ENCODE measurements around the gene RNASE11. TPM values are rescaled to one million over a fixed set of nuclear protein-coding genes. Genes with fewer than 3 reads are reported as not detected.

Gene RNASE11
- total RNA-seq (10 to 100 TPM; 31.7 to 52.0 TPM), polyA plus RNA-seq (ENCODE audit: insufficient read depth, low read depth, low replicate concordance) (81.0 TPM)
- long read RNA-seq, donor 1: 0 reads
- long read RNA-seq, donor 2: 0 reads

DNA sequence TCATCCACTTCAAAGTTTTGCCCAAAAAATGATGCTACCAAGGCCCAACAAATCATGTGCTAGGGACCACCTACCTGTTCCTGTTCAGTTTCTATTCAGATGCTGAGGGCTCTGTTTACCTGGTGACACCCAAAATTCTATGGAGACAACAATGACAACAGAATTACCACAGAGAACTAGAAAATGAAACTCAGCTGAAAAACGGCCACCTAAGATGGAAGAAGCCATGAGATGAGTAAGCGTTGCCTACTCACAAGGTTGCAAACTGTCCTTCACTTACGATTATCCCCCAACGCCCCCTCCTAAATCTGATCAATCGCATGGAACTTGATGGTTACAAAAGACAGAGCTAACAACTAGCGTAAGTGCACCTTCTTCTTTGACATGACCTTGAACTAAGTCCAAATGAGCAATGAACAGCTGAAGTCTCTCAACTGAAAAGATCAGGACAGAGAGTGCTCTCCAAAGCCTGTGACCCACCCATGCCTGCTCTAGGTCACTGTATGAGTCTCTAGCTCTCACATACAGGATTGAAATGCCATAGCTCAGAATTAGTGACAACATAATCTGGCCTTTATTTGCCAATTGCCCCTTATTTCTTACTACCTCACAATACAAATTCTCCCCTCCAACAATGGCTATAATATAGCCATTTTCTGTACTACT lies at the start of gene RNASE11:
TSS of gene RNASE11 (minus strand) at position 513 of the 666 bp plus-strand sequence.
- H3K4me3 ChIP-seq: no peak within 1 kb of the TSS
- no peaks in the 10 kb centered on the region for H3K9me3 ChIP-seq
- WGBS, 2 donors: 48 to 60% methylated on average over 6 of the region's 6 CpGs
- intact Hi-C loops (cut with DNase I; ENCODE audit: low total_unique reads): no loop called here
- H3K4me1 ChIP-seq: no peaks in the 10 kb centered on the region
- H3K36me3 ChIP-seq (ENCODE audit: low read depth, missing control alignments): no peaks in the 10 kb centered on the region
- TF ChIP-seq CTCF (IDR thresholded peaks at IDR 0.05) (no peak), POLR2A (IDR thresholded peaks at IDR 0.05) (no peak)
- DNase-seq: no peak
- H3K27ac ChIP-seq: no peak within 1 kb of the TSS
- H3K27me3 ChIP-seq: no peaks in the 10 kb centered on the region

- H3K9me3 ChIP-seq: no peaks in the 10 kb centered on the region
- no peaks in the 10 kb centered on the region for H3K36me3 ChIP-seq (ENCODE audit: low read depth, missing control alignments)
- TF ChIP-seq CTCF (IDR thresholded peaks at IDR 0.05) (no peak), POLR2A (IDR thresholded peaks at IDR 0.05) (no peak)
- intact Hi-C loops (cut with DNase I; ENCODE audit: low total_unique reads): no loop called here
- H3K4me1 ChIP-seq: peaks cover 18% of the 10 kb centered on the region
- DNase-seq: no peak
- H3K27ac ChIP-seq: peak overlapping the region in 1 of 2 donors; percentile 18
- WGBS, 2 donors: 7 to 13% methylated on average over 43 to 45 of the region's 45 CpGs
- H3K27me3 ChIP-seq: no peaks in the 10 kb centered on the region
- H3K4me3 ChIP-seq: peak overlapping the region; percentile 20 to 39
These were observed 45.3 kb upstream of the RNASE11 start for GRCh38 chr14:20632831-20633691.

DNA sequence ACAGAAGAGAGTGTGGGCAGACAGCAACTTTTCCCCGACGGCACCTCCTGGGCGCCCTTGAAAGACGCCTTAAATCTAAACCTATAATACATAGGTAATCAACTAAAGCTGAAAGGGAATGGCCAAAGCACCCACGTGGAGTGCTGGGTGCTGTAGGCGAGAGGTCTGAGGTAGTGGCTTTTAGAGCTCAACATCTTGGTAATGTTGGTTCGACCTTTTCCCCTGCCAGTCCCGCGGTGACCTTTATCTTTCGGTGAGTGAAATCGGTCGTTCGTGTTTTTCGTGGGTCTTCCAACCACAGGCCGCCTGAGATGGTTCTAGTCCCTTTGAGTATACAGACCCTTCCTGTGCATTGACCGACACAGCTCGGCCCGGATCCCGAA lies 44.6 kb upstream of the RNASE11 start:
- no peak for TF ChIP-seq CTCF (IDR thresholded peaks at IDR 0.05)
- no peak for TF ChIP-seq POLR2A (IDR thresholded peaks at IDR 0.05)
- H3K27ac ChIP-seq: peak overlapping the region in 1 of 2 donors; percentile 9

DNA sequence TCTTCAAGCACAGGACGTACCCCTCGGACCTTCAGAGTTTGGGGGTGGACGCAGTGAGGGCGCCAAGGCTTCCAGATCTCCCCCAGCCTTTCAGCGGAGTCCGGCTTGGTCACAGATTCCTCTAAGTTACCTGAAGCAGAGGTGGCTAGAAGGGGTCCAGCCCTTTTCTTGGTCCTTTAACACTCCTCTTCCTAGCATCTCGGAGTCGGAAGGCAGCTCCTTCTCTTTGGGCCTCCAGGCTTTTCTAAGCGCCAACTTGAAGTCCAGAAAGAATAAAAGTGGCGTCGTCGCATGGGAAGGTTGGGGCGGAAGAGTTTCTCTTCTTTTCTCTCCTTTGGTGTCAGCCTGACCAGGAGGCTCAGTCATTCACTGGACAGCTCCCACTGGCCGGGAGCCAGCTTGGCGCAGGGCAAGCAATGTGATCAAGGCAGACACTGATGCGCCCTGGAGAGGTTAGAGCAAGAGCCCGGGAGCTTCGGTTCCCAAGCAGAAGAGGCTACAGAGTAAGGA lies 44.1 kb upstream of the RNASE11 start:
- intact Hi-C loops (cut with DNase I; ENCODE audit: low total_unique reads): no loop called here
- H3K27ac ChIP-seq: peak overlapping the region in 1 of 2 donors; percentile 9
- no peaks in the 10 kb centered on the region for H3K27me3 ChIP-seq
- 3 to 5% methylated on average over 17 to 18 of the region's 18 CpGs for WGBS, 2 donors
- peak; percentile 91 for DNase-seq
- no peak for TF ChIP-seq POLR2A (IDR thresholded peaks at IDR 0.05)
- TF ChIP-seq CTCF (IDR thresholded peaks at IDR 0.05): no peak
- peaks cover 18% of the 10 kb centered on the region for H3K4me1 ChIP-seq
- H3K36me3 ChIP-seq (ENCODE audit: low read depth, missing control alignments): no peaks in the 10 kb centered on the region
- H3K9me3 ChIP-seq: no peaks in the 10 kb centered on the region
- H3K4me3 ChIP-seq: peak overlapping the region; percentile 20 to 39

More for the DNA sequence above, 44.6 kb upstream of the RNASE11 start:
- intact Hi-C loops (cut with DNase I; ENCODE audit: low total_unique reads): no loop called here
- no peak for DNase-seq
- Histone ChIP-seq H3K9me3 (no peaks in the 10 kb centered on the region), H3K4me1 (peaks cover 18% of the 10 kb centered on the region), H3K4me3 (peak overlapping the region; percentile 20 to 39), H3K27me3 (no peaks in the 10 kb centered on the region), H3K36me3 (ENCODE audit: low read depth, missing control alignments) (no peaks in the 10 kb centered on the region)
- WGBS, 2 donors: 7 to 9% methylated on average over 19 of the region's 19 CpGs
